NB4 (cell line): ENCODE results near the gene LPCAT1.

ENCODE experiments used
- DNase-seq: peaks from one replicate; pipeline ENCODE4 v3.0.0; 2010; ENCODE audit warnings: low read depth
- H3K4me3 ChIP-seq: one replicate; pipeline ENCODE4 v1.5.1; 2011; ENCODE audit warnings: mild to moderate bottlenecking, low read depth, low read length, moderate library complexity
- MYC ChIP-seq: IDR thresholded peaks from 2 replicates; pipeline ENCODE4 v1.6.1; 2011; ENCODE audit warnings: low read depth, low read length
- POLR2A ChIP-seq: IDR thresholded peaks from 2 replicates; pipeline ENCODE4 v1.6.1; 2011; ENCODE audit warnings: mild to moderate bottlenecking; ENCODE audit not compliant: insufficient read length; ENCODE audit errors: extremely low read depth
- TF ChIP-seq, protein P1 (sequence below): IDR thresholded peaks from one replicate; pipeline ENCODE4 v1.5.1; 2012; ENCODE audit warnings: low read depth, low read length
- TF ChIP-seq, protein P2 (sequence below): IDR thresholded peaks from 2 replicates; pipeline ENCODE4 v1.6.1; 2011; ENCODE audit warnings: low read depth, low read length

LPCAT1 gene

GRCh38 chr5:1490376-1490775 is 33.4 kb downstream of the LPCAT1 start:
- H3K4me3 ChIP-seq = no peak overlapping the region
- TF ChIP-seq, protein P1, sequence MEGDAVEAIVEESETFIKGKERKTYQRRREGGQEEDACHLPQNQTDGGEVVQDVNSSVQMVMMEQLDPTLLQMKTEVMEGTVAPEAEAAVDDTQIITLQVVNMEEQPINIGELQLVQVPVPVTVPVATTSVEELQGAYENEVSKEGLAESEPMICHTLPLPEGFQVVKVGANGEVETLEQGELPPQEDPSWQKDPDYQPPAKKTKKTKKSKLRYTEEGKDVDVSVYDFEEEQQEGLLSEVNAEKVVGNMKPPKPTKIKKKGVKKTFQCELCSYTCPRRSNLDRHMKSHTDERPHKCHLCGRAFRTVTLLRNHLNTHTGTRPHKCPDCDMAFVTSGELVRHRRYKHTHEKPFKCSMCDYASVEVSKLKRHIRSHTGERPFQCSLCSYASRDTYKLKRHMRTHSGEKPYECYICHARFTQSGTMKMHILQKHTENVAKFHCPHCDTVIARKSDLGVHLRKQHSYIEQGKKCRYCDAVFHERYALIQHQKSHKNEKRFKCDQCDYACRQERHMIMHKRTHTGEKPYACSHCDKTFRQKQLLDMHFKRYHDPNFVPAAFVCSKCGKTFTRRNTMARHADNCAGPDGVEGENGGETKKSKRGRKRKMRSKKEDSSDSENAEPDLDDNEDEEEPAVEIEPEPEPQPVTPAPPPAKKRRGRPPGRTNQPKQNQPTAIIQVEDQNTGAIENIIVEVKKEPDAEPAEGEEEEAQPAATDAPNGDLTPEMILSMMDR = no peak
- TF ChIP-seq POLR2A = peak; percentile 14
- TF ChIP-seq, protein P2, sequence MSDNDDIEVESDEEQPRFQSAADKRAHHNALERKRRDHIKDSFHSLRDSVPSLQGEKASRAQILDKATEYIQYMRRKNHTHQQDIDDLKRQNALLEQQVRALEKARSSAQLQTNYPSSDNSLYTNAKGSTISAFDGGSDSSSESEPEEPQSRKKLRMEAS = peak; percentile 57
- TF ChIP-seq MYC = peak; percentile 44
- DNase-seq = peak; percentile 78

GRCh38 chr5:1489754-1490153 is 34.0 kb downstream of the LPCAT1 start:
- no peak for DNase-seq
- H3K4me3 ChIP-seq = no peak overlapping the region
- no peak for TF ChIP-seq POLR2A
- TF ChIP-seq, protein P2 = no peak
- no peak for TF ChIP-seq MYC
- TF ChIP-seq, protein P1 = no peak

DNA sequence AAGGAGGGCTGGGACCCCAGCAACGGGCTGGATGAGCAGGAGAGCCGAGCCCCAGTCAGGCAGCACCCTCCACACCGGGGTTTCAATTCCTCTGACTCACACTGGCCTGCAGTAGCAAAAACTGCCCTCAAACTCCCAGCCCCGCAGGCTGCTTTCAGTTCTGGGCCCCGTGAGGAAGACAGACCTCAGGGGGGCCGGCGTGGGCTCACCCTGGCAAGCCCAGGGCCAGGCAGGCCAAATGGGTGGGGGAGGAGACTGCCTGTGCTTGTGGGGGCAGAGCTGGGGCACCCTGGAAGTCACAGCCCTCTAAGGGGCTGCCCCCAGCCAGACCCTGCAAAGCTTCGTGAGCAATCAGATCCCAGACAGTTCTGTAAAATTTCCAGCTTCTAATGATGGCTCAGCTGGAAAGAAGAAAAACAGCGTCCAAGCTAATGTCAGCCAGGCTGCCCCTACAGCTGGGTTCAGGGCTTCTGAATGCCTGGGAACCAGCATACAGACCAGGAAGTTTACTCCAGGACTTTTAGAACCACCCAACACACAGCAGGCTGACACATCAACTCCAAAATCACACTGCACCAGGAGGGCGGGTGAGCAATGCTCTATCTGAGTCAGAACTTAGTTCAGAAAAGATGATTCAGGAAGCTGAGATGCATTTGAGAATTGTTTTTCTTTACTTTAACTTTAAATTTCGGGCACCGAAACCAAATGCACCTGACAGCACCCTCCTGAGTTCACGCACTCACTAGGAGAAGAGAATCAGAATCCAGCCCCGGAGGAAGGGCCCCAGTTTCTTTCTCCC is 34.7 kb downstream of the LPCAT1 start:
- H3K4me3 ChIP-seq = no peak overlapping the region
- DNase-seq = no peak
- TF ChIP-seq, protein P2 = no peak
- TF ChIP-seq POLR2A (no peak), MYC (no peak)
- TF ChIP-seq, protein P1 = no peak

GRCh38 chr5:1487079-1487764 is 36.5 kb downstream of the LPCAT1 start:
- TF ChIP-seq, protein P2 = no peak
- TF ChIP-seq, protein P1 = no peak
- no peak for TF ChIP-seq MYC
- TF ChIP-seq POLR2A = no peak
- no peak overlapping the region for H3K4me3 ChIP-seq
- DNase-seq = no peak

- no peak for TF ChIP-seq MYC
- TF ChIP-seq, protein P1 = no peak
- TF ChIP-seq, protein P2 = no peak
- no peak for DNase-seq
- H3K4me3 ChIP-seq = no peak overlapping the region
Measured at GRCh38 chr5:1486271-1486670, 37.5 kb downstream of the LPCAT1 start.
